CD4-positive, alpha-beta T cell treated with Interleukin-6 at 100 ng/mL for 8 hours (primary cell): Measurements from ENCODE around the gene KLKB1.

ENCODE experiments used
- DNase-seq: peaks from one replicate; pipeline ENCODE4 v3.0.0-alpha.2; 2020; ENCODE audit warnings: mixed read lengths, low spot score

Gene KLKB1

DNA sequence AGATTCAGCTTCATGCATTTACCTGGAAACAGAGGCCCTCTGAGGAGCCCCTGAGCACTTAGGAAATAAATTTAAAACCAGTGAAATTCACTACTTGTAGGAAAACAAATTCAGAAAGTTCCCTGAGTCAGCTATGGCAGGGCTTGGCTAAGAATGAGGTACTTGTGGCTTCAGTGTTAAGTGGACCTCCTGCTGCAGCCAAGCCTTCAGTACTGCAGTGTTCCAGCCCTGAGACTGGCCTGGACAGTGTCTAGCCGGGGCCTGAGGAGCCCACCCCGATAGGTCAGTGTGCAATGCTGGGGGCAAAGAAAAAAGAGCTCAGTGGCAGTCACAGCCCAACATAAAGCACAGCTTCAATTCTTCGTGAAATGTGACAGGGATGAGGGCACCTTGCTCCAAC lies 80.6 kb downstream of the KLKB1 start:
- DNase-seq: no peak
